Pulmonary artery endothelial cell (primary cell): ENCODE results near the gene DDX50. TPM values are rescaled to one million over a fixed set of nuclear protein-coding genes. Genes with fewer than 3 reads are reported as not detected.

Experiments
- DNase-seq: peaks from one replicate; pipeline ENCODE4 v3.0.0-alpha.2; 2011; ENCODE audit warnings: low read depth, low spot score
- total RNA-seq: library from RNA; depleted of rRNA; stranded (reverse); fragments of >200 nt; gene quantifications from 2 replicates; pipeline ENCODE4 v1.2.3, GENCODE V29; 2014

DDX50 gene
- total RNA-seq, 1 donor from 2014 or later, result 38.8 TPM

GRCh38 chr10:68982389-68982788 is 81.3 kb downstream of the DDX50 start:
- no peak for DNase-seq

GRCh38 chr10:68987611-68988010 is 86.5 kb downstream of the DDX50 start:
- DNase-seq, result no peak

DNA sequence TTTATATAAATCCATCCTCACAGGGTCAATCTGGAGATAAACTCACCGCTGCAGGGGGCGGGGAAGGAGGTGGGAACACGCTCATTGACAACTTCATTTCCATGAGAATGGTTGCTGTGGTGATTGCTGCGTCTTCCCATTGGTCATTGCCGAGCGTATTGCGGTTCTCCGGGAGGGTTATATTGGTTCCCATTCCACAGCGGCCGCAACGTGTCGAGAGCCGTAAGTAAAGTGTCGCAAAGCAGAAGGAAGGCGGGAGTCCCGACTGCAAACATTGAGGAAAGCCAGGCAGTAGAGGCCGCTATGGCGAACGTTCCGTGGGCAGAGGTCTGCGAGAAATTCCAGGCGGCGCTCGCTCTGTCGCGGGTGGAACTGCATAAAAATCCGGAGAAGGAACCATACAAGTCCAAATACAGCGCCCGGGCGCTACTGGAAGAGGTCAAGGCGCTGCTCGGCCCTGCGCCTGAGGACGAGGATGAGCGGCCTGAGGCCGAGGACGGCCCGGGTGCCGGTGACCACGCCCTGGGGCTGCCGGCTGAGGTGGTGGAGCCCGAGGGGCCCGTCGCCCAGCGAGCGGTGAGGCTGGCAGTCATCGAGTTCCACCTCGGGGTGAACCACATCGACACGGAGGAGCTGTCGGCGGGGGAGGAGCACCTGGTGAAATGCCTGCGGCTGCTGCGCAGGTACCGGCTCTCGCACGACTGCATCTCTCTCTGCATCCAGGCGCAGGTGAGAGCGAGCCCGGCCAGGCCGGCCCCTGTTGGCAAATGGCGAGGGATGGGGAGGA is 87.6 kb downstream of the DDX50 start, which contains the start of gene KIFBP:
TSS of gene KIFBP (plus strand) at position 274 of the 787 bp plus-strand sequence. CDS start at position 304, 30 bp downstream.
- peak; percentile 94 for DNase-seq

DNA sequence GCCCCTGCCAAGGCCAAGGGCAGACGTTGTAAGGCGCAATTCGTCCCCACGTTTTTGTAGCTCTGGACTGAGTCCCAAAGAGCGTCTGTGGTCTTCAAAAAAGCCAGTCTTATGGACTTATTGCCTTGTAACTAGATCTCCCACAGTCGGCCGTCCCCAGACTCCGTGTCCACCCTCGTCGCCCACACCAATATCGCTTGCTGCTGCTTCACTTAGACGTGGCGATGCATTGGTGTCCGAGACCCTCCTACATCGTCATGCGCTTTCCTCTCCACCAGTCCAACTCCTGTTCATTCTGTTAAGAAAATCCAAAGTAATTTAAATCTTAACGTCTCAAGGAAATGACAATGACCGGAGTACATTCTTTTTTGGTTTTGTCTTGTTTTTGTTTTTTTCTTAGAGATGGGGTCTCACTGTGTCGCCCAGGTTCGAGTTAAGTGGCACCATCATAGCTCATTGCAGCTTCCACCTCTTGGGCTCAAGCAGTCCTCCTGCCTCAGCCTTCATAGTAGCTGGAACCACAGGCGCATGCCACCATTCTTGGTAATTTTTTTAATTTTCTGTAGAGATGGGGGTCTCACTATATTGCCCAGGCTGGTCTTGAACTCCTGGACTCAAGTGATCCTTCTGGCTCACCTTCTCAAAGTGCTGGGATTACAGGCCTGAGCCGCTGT is 88.3 kb downstream of the DDX50 start:
- DNase-seq, result no peak

GRCh38 chr10:68992636-68993440 is 91.7 kb downstream of the DDX50 start:
- no peak for DNase-seq

Other genes starting within 250 kb of the DDX50 start
- gene CCAR1, start 180.1 kb upstream of the DDX50 start, total RNA-seq, result 30.9 and 40.4 TPM in 2 replicates
- 0.11 and 0.13 TPM in 2 replicates for gene STOX1, start 73.8 kb upstream of the DDX50 start, total RNA-seq
- gene DDX21, start 54.9 kb downstream of the DDX50 start, total RNA-seq, result 152 and 176 TPM in 2 replicates
- 29.6 and 46.1 TPM in 2 replicates for gene KIFBP, start 87.5 kb downstream of the DDX50 start, total RNA-seq
- 1,537 and 1,720 TPM in 2 replicates for gene SRGN, start 186.8 kb downstream of the DDX50 start, total RNA-seq
- 39.1 and 44.4 TPM in 2 replicates for gene VPS26A, start 222.9 kb downstream of the DDX50 start, total RNA-seq